ENCODE results near the gene TBC1D3B.

The TBC1D3B gene

GRCh38 chr17:36142806-36143205 is 33.6 kb downstream of the TBC1D3B start:
- H3K4me3 ChIP-seq (ENCODE audit: control insufficient read depth, low read depth, low read length), result no peak overlapping the region
- no peak for TF ChIP-seq CTCF (IDR thresholded peaks at IDR 0.05; ENCODE audit: control insufficient read depth, insufficient read depth, low read depth, low read length, missing control alignments)
- DNase-seq (ENCODE audit: low read depth), result no peak

- no peak for DNase-seq (ENCODE audit: low read depth)
- no peak overlapping the region for H3K4me3 ChIP-seq (ENCODE audit: control insufficient read depth, low read depth, low read length)
- no peak for TF ChIP-seq CTCF (IDR thresholded peaks at IDR 0.05; ENCODE audit: control insufficient read depth, insufficient read depth, low read depth, low read length, missing control alignments)
These were observed 34.2 kb downstream of the TBC1D3B start for GRCh38 chr17:36142235-36142634.

- no peak overlapping the region for H3K4me3 ChIP-seq (ENCODE audit: control insufficient read depth, low read depth, low read length)
- no peak for TF ChIP-seq CTCF (IDR thresholded peaks at IDR 0.05; ENCODE audit: control insufficient read depth, insufficient read depth, low read depth, low read length, missing control alignments)
- no peak for DNase-seq (ENCODE audit: low read depth)
These were observed 40.0 kb downstream of the TBC1D3B start for GRCh38 chr17:36136439-36136838.

GRCh38 chr17:36136036-36136435 is 40.4 kb downstream of the TBC1D3B start:
- DNase-seq (ENCODE audit: low read depth), result no peak
- H3K4me3 ChIP-seq (ENCODE audit: control insufficient read depth, low read depth, low read length), result no peak overlapping the region
- no peak for TF ChIP-seq CTCF (IDR thresholded peaks at IDR 0.05; ENCODE audit: control insufficient read depth, insufficient read depth, low read depth, low read length, missing control alignments)

- DNase-seq (ENCODE audit: low read depth), result no peak
- no peak for TF ChIP-seq CTCF (IDR thresholded peaks at IDR 0.05; ENCODE audit: control insufficient read depth, insufficient read depth, low read depth, low read length, missing control alignments)
- no peak overlapping the region for H3K4me3 ChIP-seq (ENCODE audit: control insufficient read depth, low read depth, low read length)
These were observed 41.0 kb downstream of the TBC1D3B start for GRCh38 chr17:36135465-36135864.

- H3K4me3 ChIP-seq (ENCODE audit: control insufficient read depth, low read depth, low read length), result no peak overlapping the region
- no peak for DNase-seq (ENCODE audit: low read depth)
- no peak for TF ChIP-seq CTCF (IDR thresholded peaks at IDR 0.05; ENCODE audit: control insufficient read depth, insufficient read depth, low read depth, low read length, missing control alignments)
These were observed 42.7 kb downstream of the TBC1D3B start for GRCh38 chr17:36133602-36134236.
